ENCODE measurements around the gene ATP5F1D.

Gene ATP5F1D

GRCh38 chr19:1283207-1283916, 41.8 kb downstream of the ATP5F1D start:
- DNase-seq, result no peak
- TF ChIP-seq GATA1 (IDR thresholded peaks at IDR 0.05; ENCODE audit: low read depth, low read length) (no peak), POLR2A (IDR thresholded peaks at IDR 0.05; ENCODE audit: low read length) (no peak)

- TF ChIP-seq GATA1 (IDR thresholded peaks at IDR 0.05; ENCODE audit: low read depth, low read length) (no peak), POLR2A (IDR thresholded peaks at IDR 0.05; ENCODE audit: low read length) (no peak)
- DNase-seq, result no peak
Observed at GRCh38 chr19:1283917-1284292, 42.4 kb downstream of the ATP5F1D start.

- no peak for TF ChIP-seq POLR2A (IDR thresholded peaks at IDR 0.05; ENCODE audit: low read length)
- no peak for TF ChIP-seq GATA1 (IDR thresholded peaks at IDR 0.05; ENCODE audit: low read depth, low read length)
- DNase-seq, result no peak
Observed at GRCh38 chr19:1284293-1284978, 42.9 kb downstream of the ATP5F1D start.

DNA sequence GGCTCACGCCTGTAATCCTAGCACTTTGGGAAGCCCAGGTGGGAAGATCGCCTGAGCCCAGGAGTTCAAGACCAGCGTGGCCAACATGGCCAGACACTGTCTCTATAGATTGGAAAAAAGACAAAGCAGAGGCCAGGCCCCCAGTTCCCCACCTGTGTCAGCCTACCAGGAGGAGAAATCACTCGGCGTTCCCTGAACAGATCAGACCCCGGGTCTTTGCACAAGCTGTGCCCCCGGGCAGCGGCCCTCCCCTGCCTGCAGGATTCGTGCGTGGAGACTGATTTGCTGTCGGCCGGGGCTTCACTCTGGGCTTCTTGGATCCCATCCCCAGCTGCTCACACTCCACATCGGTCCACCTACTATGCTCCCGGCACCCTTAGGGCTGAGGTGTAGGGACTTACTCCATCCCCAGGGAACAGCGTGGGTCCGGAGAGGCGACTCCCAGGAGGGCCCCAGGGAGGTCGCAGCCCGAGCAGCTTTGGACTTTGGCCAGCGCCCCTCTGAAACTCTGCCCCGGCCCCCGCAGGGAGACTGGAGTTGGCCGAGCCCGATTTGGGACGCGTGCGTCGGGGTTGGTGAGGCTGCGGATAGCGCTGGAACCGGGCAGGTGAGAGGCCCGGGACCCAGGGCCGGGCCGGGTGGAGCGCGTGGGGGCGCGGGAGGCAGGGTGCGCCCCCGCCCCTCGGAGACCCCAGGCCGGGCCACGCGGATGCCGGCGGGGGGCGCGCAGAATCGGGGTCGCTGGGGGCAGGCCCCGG, 43.6 kb downstream of the ATP5F1D start:
- no peak for DNase-seq
- TF ChIP-seq GATA1 (IDR thresholded peaks at IDR 0.05; ENCODE audit: low read depth, low read length) (no peak), POLR2A (IDR thresholded peaks at IDR 0.05; ENCODE audit: low read length) (no peak)

GRCh38 chr19:1285737-1286360, 44.3 kb downstream of the ATP5F1D start, which contains the start of gene EFNA2:
Gene EFNA2, plus strand, starts transcription at chr19:1285873. Its CDS starts 296 bp downstream, at chr19:1286169.
- no peak for TF ChIP-seq GATA1 (IDR thresholded peaks at IDR 0.05; ENCODE audit: low read depth, low read length)
- no peak for TF ChIP-seq POLR2A (IDR thresholded peaks at IDR 0.05; ENCODE audit: low read length)
- DNase-seq, result no peak

GRCh38 chr19:1286487-1287353, 45.2 kb downstream of the ATP5F1D start:
- no peak for DNase-seq
- TF ChIP-seq GATA1 (IDR thresholded peaks at IDR 0.05; ENCODE audit: low read depth, low read length) (no peak), POLR2A (IDR thresholded peaks at IDR 0.05; ENCODE audit: low read length) (no peak)

- DNase-seq, result no peak
- no peak for TF ChIP-seq GATA1 (IDR thresholded peaks at IDR 0.05; ENCODE audit: low read depth, low read length)
- TF ChIP-seq POLR2A (IDR thresholded peaks at IDR 0.05; ENCODE audit: low read length), result no peak
Observed at GRCh38 chr19:1287354-1288225, 46.0 kb downstream of the ATP5F1D start.

DNA sequence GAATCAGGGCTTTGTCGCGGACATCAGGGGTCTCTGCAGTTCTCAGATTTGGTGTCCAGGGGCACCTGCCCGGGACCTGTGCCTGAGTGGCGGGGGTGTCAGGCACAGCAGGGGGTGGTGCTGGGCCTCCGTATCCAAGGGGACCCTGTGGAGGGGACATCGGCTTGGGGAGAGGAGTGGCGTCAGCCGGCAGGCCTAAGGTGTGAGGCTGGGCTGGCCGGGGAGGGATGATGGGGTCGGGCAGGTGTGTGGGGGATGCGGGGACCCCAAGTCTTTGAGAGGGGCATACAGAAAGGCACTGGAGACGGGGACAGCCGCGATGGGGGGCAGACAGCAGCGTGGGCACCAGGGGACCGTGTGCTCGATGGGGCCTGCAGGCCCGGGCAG, 46.7 kb downstream of the ATP5F1D start:
- TF ChIP-seq POLR2A (IDR thresholded peaks at IDR 0.05; ENCODE audit: low read length) (no peak), GATA1 (IDR thresholded peaks at IDR 0.05; ENCODE audit: low read depth, low read length) (no peak)
- no peak for DNase-seq

- TF ChIP-seq GATA1 (IDR thresholded peaks at IDR 0.05; ENCODE audit: low read depth, low read length) (no peak), POLR2A (IDR thresholded peaks at IDR 0.05; ENCODE audit: low read length) (no peak)
- DNase-seq, result no peak
Observed at GRCh38 chr19:1288833-1289685, 47.5 kb downstream of the ATP5F1D start.

DNA sequence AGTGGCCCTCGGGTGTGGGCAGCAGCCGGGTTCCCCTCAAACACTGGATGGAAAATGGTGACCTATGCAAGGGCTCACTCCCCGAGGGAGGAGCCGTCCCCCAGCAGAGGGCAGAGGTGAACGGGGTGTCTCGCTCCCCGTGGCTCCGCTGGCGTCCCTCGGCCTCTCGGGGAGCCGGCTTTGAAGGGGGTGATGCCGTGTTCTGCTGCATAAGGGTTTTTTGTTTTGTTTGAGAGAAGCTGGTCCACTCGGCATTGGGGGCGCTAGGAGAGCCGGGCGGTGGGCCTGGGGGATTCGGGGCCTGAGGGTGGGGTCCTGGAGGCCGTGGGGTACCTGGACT, 48.1 kb downstream of the ATP5F1D start:
- TF ChIP-seq POLR2A (IDR thresholded peaks at IDR 0.05; ENCODE audit: low read length) (no peak), GATA1 (IDR thresholded peaks at IDR 0.05; ENCODE audit: low read depth, low read length) (no peak)
- DNase-seq, result no peak

- TF ChIP-seq GATA1 (IDR thresholded peaks at IDR 0.05; ENCODE audit: low read depth, low read length) (no peak), POLR2A (IDR thresholded peaks at IDR 0.05; ENCODE audit: low read length) (no peak)
- no peak for DNase-seq
Observed at GRCh38 chr19:1290196-1290702, 48.7 kb downstream of the ATP5F1D start.

All from erythroblast (primary cell).